A549 (cell line): ENCODE data around the gene LAMA3. TPM values are rescaled to one million over a fixed set of nuclear protein-coding genes. Genes with fewer than 3 reads are reported as not detected.

Experiments used
- ATAC-seq, 2 experiments: fragments of 200-7000 bp in 1 of 2; fragments of >200 bp in 1 of 2; cut with Nextera tagmentation in 1 of 2; cut with Tn5 transposase in 1 of 2; 3 replicates each; pipeline versions ENCODE4 v1.8.0 to v1.9.1; 2018 to 2020; ENCODE audit warnings: mild to moderate bottlenecking in 1 of 2, moderate library complexity in 1 of 2
- CTCF ChIA-PET: fragments of 300-600 bp; sonication (Branson Sonifier 250); formaldehyde crosslinking; extraction: SDS; loops from one replicate; lab custom pipeline; 2021; ENCODE audit warnings: antibody characterized with exemption, inconsistent platforms; lab: Yijun Ruan, JAX
- POLR2A ChIA-PET: fragments of 350-600 bp; formaldehyde crosslinking; extraction: SDS; loops from one replicate; lab custom pipeline; 2021; ENCODE audit warnings: antibody characterized with exemption, inconsistent platforms; lab: Yijun Ruan, JAX
- DNase-seq, 2 experiments: peaks; one replicate each; pipeline versions ENCODE4 v3.0.0 to v3.0.0-alpha.2; 2011 to 2016; ENCODE audit warnings: low read depth in 1 of 2, low spot score in 1 of 2
- FAIRE-seq: peaks from 2 replicates; lab custom pipeline; 2011; peaks lifted over from hg19 to GRCh38; lab: Jason Lieb, UNC
- H3K27ac ChIP-seq, 2 experiments: fragments of >200 bp; sonication (Bioruptor Twin); formaldehyde crosslinking; 3 replicates each; pipeline ENCODE4 v1.5.1; 2016 to 2017
- H3K4me1 ChIP-seq: fragments of >200 bp; sonication (Bioruptor Twin); formaldehyde crosslinking; 3 replicates; pipeline ENCODE4 v1.6.1; 2016
- H3K4me2 ChIP-seq: fragments of >200 bp; sonication (Bioruptor Twin); formaldehyde crosslinking; 3 replicates; pipeline ENCODE4 v1.6.1; 2016
- H3K4me3 ChIP-seq: fragments of >200 bp; sonication (Bioruptor Twin); formaldehyde crosslinking; 3 replicates; pipeline ENCODE4 v1.5.1; 2016
- H3K9me3 ChIP-seq: fragments of >200 bp; sonication (Bioruptor Twin); formaldehyde crosslinking; 3 replicates; pipeline ENCODE4 v1.6.1; 2016
- ATOH8 ChIP-seq: fragments of 250-450 bp; sonication (Bioruptor Pico); IDR thresholded peaks from 2 replicates; pipeline ENCODE4 v1.5.0; 2020; ENCODE audit warnings: low read depth, mild to moderate bottlenecking, moderate library complexity
- BHLHE40 ChIP-seq: IDR thresholded peaks from 2 replicates; pipeline ENCODE4 v1.6.1; 2012; ENCODE audit warnings: low read depth, low read length, inconsistent platforms
- CBX8 ChIP-seq: fragments of 200-600 bp; sonication (generic); IDR thresholded peaks from 2 replicates; pipeline ENCODE4 v1.6.1; 2016
- CTCF ChIP-seq: fragments of >200 bp; sonication (Bioruptor Twin); formaldehyde crosslinking; IDR thresholded peaks from 3 replicates; pipeline ENCODE4 v1.5.1; 2016
- ELK1 ChIP-seq: fragments of 150-350 bp; IDR thresholded peaks from 2 replicates; pipeline ENCODE4 v1.6.1; 2014; ENCODE audit warnings: low read depth, mild to moderate bottlenecking, low read length
- EP300 ChIP-seq, 2 experiments: fragments of >200 bp; sonication (Bioruptor Twin); formaldehyde crosslinking; IDR thresholded peaks; 2 replicates in 1 of 2; 3 replicates in 1 of 2; pipeline ENCODE4 v1.6.1; 2016 to 2017
- ESRRA ChIP-seq: fragments of 150-350 bp; IDR thresholded peaks from 2 replicates; pipeline ENCODE4 v1.6.1; 2014; ENCODE audit warnings: mild to moderate bottlenecking, low read length, borderline replicate concordance
- GATA3 ChIP-seq: IDR thresholded peaks from 2 replicates; pipeline ENCODE4 v1.6.1; 2012; ENCODE audit warnings: borderline replicate concordance
- HDAC2 ChIP-seq: fragments of 200-600 bp; sonication (generic); IDR thresholded peaks from 2 replicates; pipeline ENCODE4 v1.6.1; 2016
- HMGXB4 ChIP-seq: fragments of 250-450 bp; sonication (Bioruptor Pico); IDR thresholded peaks from 2 replicates; pipeline ENCODE4 v1.5.0; 2021; ENCODE audit warnings: mild to moderate bottlenecking, moderate library complexity, borderline replicate concordance
- HOXB5 ChIP-seq: fragments of 250-450 bp; sonication (Bioruptor Pico); IDR thresholded peaks from 2 replicates; pipeline ENCODE4 v1.5.0; 2020; ENCODE audit warnings: mild to moderate bottlenecking, moderate library complexity
- KDM5A ChIP-seq: fragments of 200-600 bp; sonication (generic); IDR thresholded peaks from 2 replicates; pipeline ENCODE4 v1.6.1; 2016; ENCODE audit warnings: antibody characterized with exemption, mild to moderate bottlenecking
- MAZ ChIP-seq: fragments of 150-350 bp; IDR thresholded peaks from 2 replicates; pipeline ENCODE4 v1.6.1; 2014; ENCODE audit warnings: antibody characterized with exemption, low read depth, low read length, borderline replicate concordance
- PHF8 ChIP-seq: fragments of 200-600 bp; sonication (generic); IDR thresholded peaks from 2 replicates; pipeline ENCODE4 v1.6.1; 2016; ENCODE audit warnings: low read depth, mild to moderate bottlenecking, antibody characterized with exemption, moderate library complexity, borderline replicate concordance
- RAD21 ChIP-seq, 2 experiments: fragments of >200 bp in 1 of 2; sonication (Bioruptor Twin) in 1 of 2; formaldehyde crosslinking in 1 of 2; IDR thresholded peaks in 1 of 2; conservative IDR thresholded peaks in 1 of 2; 2 replicates in 1 of 2; 3 replicates in 1 of 2; pipeline ENCODE4 v1.6.1; 2012 to 2018; ENCODE audit warnings: inconsistent platforms in 1 of 2
- RCOR1 ChIP-seq: fragments of 150-350 bp; IDR thresholded peaks from 2 replicates; pipeline ENCODE4 v1.6.1; 2014; ENCODE audit warnings: antibody characterized with exemption, low read length, low read depth
- REST ChIP-seq: fragments of 200-600 bp; sonication (generic); IDR thresholded peaks from 2 replicates; pipeline ENCODE4 v1.6.1; 2016; ENCODE audit warnings: antibody characterized with exemption, mild to moderate bottlenecking, moderate library complexity
- RFX5 ChIP-seq: fragments of 450-650 bp; IDR thresholded peaks from 2 replicates; pipeline ENCODE4 v1.7.1; 2014; ENCODE audit warnings: antibody characterized with exemption, mild to moderate bottlenecking, moderate library complexity
- SREBF2 ChIP-seq: fragments of 450-650 bp; IDR thresholded peaks from 2 replicates; pipeline ENCODE4 v1.6.1; 2014; ENCODE audit warnings: mild to moderate bottlenecking, moderate library complexity
- WGBS: methylation state at CpG from one replicate; pipeline ENCODE4 v1.1.6; 2017; ENCODE audit errors: missing lambda C conversion rate; 5-methylcytosine and 5-hydroxymethylcytosine counted together
- polyA plus RNA-seq, 4 experiments: library from polyadenylated mRNA; depleted of rRNA in 3 of 4; stranded (reverse); fragments of >200 nt; fragmentation: RNase III in 1 of 4; extraction: RNeasy Plus Mini Kit Qiagen cat#74134 plus additional on column Dnase treatment in 1 of 4; gene quantifications; 2 replicates in 3 of 4; 3 replicates in 1 of 4; pipeline ENCODE4 v1.2.3, GENCODE V29; 2011 to 2017
- TF ChIP-seq, protein P1 (sequence below): fragments of 450-650 bp; IDR thresholded peaks from 2 replicates; pipeline ENCODE4 v1.6.1; 2014; ENCODE audit warnings: antibody characterized with exemption

LAMA3 gene
- polyA plus RNA-seq, 2 of the 4 experiments (the other 2 are of a cell fraction), result 18.2 to 31.0 TPM

- H3K4me2 ChIP-seq, result no peak overlapping the region
- no peak overlapping the region for H3K27ac ChIP-seq
- ChIA-PET POLR2A (no interaction called here), CTCF (no interaction called here)
- H3K4me1 ChIP-seq, result no peaks in the 10 kb centered on the region
- TF ChIP-seq RFX5 (no peak), EP300 (IDR thresholded peaks at IDR 0.05) (no peak), GATA3 (no peak), ESRRA (no peak), SREBF2 (no peak), BHLHE40 (no peak), REST (no peak), MAZ (no peak), CTCF (no peak), ATOH8 (CRISPR knock-in tag) (no peak)
- TF ChIP-seq, protein P1, sequence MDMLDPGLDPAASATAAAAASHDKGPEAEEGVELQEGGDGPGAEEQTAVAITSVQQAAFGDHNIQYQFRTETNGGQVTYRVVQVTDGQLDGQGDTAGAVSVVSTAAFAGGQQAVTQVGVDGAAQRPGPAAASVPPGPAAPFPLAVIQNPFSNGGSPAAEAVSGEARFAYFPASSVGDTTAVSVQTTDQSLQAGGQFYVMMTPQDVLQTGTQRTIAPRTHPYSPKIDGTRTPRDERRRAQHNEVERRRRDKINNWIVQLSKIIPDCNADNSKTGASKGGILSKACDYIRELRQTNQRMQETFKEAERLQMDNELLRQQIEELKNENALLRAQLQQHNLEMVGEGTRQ, result no peak
- DNase-seq (no peak), FAIRE-seq (no peak), ATAC-seq (no peak)
- H3K4me3 ChIP-seq, result no peak overlapping the region
- 88% methylated on average over 3 of the region's 3 CpGs for WGBS
- no peaks in the 10 kb centered on the region for H3K9me3 ChIP-seq
Measured at GRCh38 chr18:23851470-23852002, 162.3 kb downstream of the LAMA3 start.

- no peaks in the 10 kb centered on the region for H3K9me3 ChIP-seq
- ChIA-PET POLR2A (no interaction called here), CTCF (no interaction called here)
- ATAC-seq (no peak), FAIRE-seq (no peak), DNase-seq (no peak)
- 94% methylated on average over 4 of the region's 4 CpGs for WGBS
- H3K27ac ChIP-seq, result no peak overlapping the region
- no peak overlapping the region for H3K4me3 ChIP-seq
- H3K4me2 ChIP-seq, result no peak overlapping the region
- TF ChIP-seq MAZ (no peak), HMGXB4 (no peak), HDAC2 (no peak), RCOR1 (no peak), RAD21 (conservative IDR thresholded peaks at IDR 0.05 in 1 of 2, IDR thresholded peaks at IDR 0.05 in 1 of 2) (no peak), EP300 (IDR thresholded peaks at IDR 0.05) (no peak), CBX8 (no peak), KDM5A (no peak), PHF8 (no peak), SREBF2 (no peak), HOXB5 (CRISPR knock-in tag) (no peak), ELK1 (no peak)
- no peaks in the 10 kb centered on the region for H3K4me1 ChIP-seq
Measured at GRCh38 chr18:23852236-23853045, 163.2 kb downstream of the LAMA3 start.
